Liver (tissue), 3 donors: Measurements from ENCODE around the gene FRMPD3.

Experiments used
- EGR1 ChIP-seq, 2 donors: IDR thresholded peaks; 2 replicates each; pipeline ENCODE4 v1.6.1; 2016 to 2018; ENCODE audit warnings: antibody characterized with exemption in 2 of 2, low read depth in 2 of 2
- GABPA ChIP-seq, 2 donors: IDR thresholded peaks in 1 of 2; conservative IDR thresholded peaks in 1 of 2; 2 replicates each; pipeline ENCODE4 v1.6.1; 2016; ENCODE audit warnings: antibody characterized with exemption in 2 of 2, mild to moderate bottlenecking in 1 of 2, moderate library complexity in 1 of 2
- HNF4G ChIP-seq: IDR thresholded peaks from 2 replicates; pipeline ENCODE4 v1.6.1; 2016; ENCODE audit warnings: antibody characterized with exemption
- NR2F2 ChIP-seq: IDR thresholded peaks from 2 replicates; pipeline ENCODE4 v1.6.1; 2016; ENCODE audit warnings: antibody characterized with exemption
- RAD21 ChIP-seq, 2 donors: IDR thresholded peaks; 2 replicates each; pipeline ENCODE4 v1.6.1; 2016; ENCODE audit warnings: antibody characterized with exemption in 2 of 2, mild to moderate bottlenecking in 2 of 2
- RXRA ChIP-seq, 2 donors: IDR thresholded peaks; 2 replicates each; pipeline ENCODE4 v1.6.1; 2017 to 2018; ENCODE audit warnings: antibody characterized with exemption in 2 of 2, mild to moderate bottlenecking in 1 of 2
- SP1 ChIP-seq: IDR thresholded peaks from 2 replicates; pipeline ENCODE4 v1.6.1; 2018; ENCODE audit warnings: antibody characterized with exemption, mild to moderate bottlenecking
- TAF1 ChIP-seq: conservative IDR thresholded peaks from 2 replicates; pipeline ENCODE4 v1.6.1; 2016; ENCODE audit warnings: antibody characterized with exemption, mild to moderate bottlenecking
- YY1 ChIP-seq: IDR thresholded peaks from 2 replicates; pipeline ENCODE4 v1.6.1; 2016; ENCODE audit warnings: antibody characterized with exemption, mild to moderate bottlenecking
- TF ChIP-seq, protein P1 (sequence below): fragments of 150-350 bp; IDR thresholded peaks from 2 replicates; pipeline ENCODE4 v1.5.1; 2017; ENCODE audit warnings: improper control_type of control experiment, low read depth, low read length; ENCODE audit not compliant: missing input control
- TF ChIP-seq, protein P2 (sequence below): IDR thresholded peaks from 2 replicates; pipeline ENCODE4 v1.6.1; 2016; ENCODE audit warnings: antibody characterized with exemption, mild to moderate bottlenecking
- TF ChIP-seq, protein P3 (sequence below): IDR thresholded peaks from 2 replicates; pipeline ENCODE4 v1.6.1; 2016; ENCODE audit warnings: antibody characterized with exemption
- TF ChIP-seq, protein P4 (sequence below): IDR thresholded peaks from 2 replicates; pipeline ENCODE4 v1.6.1; 2016; ENCODE audit warnings: antibody characterized with exemption
- TF ChIP-seq, protein P5 (sequence below): IDR thresholded peaks from 2 replicates; pipeline ENCODE4 v1.6.1; 2016; ENCODE audit warnings: antibody characterized with exemption
- donor health status: healthy.
- donor health status: healthy.

DNA sequence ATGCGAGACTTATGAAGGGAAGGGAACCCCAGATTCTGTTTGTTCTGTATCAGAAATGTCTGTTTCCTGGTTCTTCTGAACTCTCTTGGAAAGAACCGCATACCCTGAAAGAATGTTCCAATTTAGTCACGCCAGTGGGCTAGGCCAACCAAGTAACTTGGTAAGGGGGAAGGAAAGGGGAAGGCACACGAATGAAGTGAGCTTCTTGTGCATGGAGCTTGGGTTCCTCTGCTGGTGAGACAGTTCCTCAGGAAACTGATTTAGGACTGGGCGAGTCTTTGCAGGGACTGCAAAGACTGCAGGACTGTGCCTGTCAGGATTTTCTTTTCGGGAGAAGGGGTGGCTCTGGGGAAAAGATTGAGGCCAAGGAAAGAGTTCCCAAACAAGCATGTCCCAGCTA, 35.6 kb downstream of the FRMPD3 start:
- TF ChIP-seq, protein P1, sequence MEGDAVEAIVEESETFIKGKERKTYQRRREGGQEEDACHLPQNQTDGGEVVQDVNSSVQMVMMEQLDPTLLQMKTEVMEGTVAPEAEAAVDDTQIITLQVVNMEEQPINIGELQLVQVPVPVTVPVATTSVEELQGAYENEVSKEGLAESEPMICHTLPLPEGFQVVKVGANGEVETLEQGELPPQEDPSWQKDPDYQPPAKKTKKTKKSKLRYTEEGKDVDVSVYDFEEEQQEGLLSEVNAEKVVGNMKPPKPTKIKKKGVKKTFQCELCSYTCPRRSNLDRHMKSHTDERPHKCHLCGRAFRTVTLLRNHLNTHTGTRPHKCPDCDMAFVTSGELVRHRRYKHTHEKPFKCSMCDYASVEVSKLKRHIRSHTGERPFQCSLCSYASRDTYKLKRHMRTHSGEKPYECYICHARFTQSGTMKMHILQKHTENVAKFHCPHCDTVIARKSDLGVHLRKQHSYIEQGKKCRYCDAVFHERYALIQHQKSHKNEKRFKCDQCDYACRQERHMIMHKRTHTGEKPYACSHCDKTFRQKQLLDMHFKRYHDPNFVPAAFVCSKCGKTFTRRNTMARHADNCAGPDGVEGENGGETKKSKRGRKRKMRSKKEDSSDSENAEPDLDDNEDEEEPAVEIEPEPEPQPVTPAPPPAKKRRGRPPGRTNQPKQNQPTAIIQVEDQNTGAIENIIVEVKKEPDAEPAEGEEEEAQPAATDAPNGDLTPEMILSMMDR, result no peak
- TF ChIP-seq YY1 (no peak), TAF1 (no peak), HNF4G (no peak), RXRA (IDR thresholded peaks at IDR 0.05) (no peak), RAD21 (IDR thresholded peaks at IDR 0.05) (no peak), SP1 (no peak), NR2F2 (no peak), GABPA (IDR thresholded peaks at IDR 0.05 in 1 of 2, conservative IDR thresholded peaks at IDR 0.05 in 1 of 2) (no peak), EGR1 (IDR thresholded peaks at IDR 0.05; ENCODE audit: low read depth in 2 of 2) (no peak)
- TF ChIP-seq, protein P2, sequence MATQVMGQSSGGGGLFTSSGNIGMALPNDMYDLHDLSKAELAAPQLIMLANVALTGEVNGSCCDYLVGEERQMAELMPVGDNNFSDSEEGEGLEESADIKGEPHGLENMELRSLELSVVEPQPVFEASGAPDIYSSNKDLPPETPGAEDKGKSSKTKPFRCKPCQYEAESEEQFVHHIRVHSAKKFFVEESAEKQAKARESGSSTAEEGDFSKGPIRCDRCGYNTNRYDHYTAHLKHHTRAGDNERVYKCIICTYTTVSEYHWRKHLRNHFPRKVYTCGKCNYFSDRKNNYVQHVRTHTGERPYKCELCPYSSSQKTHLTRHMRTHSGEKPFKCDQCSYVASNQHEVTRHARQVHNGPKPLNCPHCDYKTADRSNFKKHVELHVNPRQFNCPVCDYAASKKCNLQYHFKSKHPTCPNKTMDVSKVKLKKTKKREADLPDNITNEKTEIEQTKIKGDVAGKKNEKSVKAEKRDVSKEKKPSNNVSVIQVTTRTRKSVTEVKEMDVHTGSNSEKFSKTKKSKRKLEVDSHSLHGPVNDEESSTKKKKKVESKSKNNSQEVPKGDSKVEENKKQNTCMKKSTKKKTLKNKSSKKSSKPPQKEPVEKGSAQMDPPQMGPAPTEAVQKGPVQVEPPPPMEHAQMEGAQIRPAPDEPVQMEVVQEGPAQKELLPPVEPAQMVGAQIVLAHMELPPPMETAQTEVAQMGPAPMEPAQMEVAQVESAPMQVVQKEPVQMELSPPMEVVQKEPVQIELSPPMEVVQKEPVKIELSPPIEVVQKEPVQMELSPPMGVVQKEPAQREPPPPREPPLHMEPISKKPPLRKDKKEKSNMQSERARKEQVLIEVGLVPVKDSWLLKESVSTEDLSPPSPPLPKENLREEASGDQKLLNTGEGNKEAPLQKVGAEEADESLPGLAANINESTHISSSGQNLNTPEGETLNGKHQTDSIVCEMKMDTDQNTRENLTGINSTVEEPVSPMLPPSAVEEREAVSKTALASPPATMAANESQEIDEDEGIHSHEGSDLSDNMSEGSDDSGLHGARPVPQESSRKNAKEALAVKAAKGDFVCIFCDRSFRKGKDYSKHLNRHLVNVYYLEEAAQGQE, result no peak
- TF ChIP-seq, protein P3, sequence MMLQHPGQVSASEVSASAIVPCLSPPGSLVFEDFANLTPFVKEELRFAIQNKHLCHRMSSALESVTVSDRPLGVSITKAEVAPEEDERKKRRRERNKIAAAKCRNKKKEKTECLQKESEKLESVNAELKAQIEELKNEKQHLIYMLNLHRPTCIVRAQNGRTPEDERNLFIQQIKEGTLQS, result no peak
- TF ChIP-seq, protein P4, sequence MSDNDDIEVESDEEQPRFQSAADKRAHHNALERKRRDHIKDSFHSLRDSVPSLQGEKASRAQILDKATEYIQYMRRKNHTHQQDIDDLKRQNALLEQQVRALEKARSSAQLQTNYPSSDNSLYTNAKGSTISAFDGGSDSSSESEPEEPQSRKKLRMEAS, result no peak
- TF ChIP-seq, protein P5, sequence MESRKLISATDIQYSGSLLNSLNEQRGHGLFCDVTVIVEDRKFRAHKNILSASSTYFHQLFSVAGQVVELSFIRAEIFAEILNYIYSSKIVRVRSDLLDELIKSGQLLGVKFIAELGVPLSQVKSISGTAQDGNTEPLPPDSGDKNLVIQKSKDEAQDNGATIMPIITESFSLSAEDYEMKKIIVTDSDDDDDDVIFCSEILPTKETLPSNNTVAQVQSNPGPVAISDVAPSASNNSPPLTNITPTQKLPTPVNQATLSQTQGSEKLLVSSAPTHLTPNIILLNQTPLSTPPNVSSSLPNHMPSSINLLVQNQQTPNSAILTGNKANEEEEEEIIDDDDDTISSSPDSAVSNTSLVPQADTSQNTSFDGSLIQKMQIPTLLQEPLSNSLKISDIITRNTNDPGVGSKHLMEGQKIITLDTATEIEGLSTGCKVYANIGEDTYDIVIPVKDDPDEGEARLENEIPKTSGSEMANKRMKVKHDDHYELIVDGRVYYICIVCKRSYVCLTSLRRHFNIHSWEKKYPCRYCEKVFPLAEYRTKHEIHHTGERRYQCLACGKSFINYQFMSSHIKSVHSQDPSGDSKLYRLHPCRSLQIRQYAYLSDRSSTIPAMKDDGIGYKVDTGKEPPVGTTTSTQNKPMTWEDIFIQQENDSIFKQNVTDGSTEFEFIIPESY, result no peak
